ENCODE data around the gene ATG14. TPM values are rescaled to one million over a fixed set of nuclear protein-coding genes. Genes with fewer than 3 reads are reported as not detected.

Gene ATG14
- total RNA-seq, 1 experiment from 2014 or later = 12.6 TPM

DNA sequence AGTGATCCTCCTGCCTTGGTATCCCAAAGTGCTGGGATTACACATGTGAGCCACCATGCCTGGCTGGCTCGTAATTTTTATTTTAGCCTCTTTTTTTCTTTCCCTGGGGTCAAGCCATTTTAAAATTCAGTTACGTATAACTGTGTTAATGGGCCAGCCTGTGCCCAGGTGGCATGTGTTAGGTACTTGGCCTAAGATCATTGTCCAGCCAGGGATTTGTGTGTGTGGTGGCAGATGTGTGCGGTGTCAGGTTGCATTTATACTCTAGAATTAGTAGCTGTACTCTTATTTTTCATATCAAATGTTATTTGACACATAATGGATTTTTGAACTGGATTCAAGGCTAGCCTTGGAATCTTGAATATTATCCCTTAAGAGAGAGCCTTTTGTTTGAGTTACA is 71.1 kb downstream of the ATG14 start:
- peaks cover 41% of the 10 kb centered on the region for H3K4me1 ChIP-seq (ENCODE audit: low read length)
- no peaks in the 10 kb centered on the region for H3K27me3 ChIP-seq (ENCODE audit: low read length)

DNA sequence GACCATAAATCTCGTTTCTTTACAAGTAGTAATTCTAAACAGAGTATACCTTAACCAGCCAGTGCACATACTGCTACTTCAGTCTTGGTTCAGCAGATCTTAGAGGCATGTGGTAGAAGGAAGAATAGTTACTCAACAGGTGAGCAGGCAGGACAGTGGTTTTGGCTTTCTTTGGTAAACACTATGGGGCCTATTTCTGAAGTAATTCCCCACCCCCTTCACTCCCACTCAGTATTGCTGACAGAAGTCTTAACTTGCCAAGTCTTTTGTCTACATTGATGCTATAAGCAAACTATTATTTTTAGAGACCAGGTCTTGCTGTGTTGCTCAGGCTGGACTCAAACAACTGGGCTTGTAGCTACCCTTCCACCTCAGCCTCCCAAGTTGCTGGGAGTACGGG is 71.9 kb downstream of the ATG14 start:
- Histone ChIP-seq H3K4me3 (ENCODE audit: low read length) (no peak overlapping the region), H3K9me3 (ENCODE audit: low read length) (no peaks in the 10 kb centered on the region), H4K20me1 (ENCODE audit: insufficient read depth, low read depth, low read length) (no peaks in the 10 kb centered on the region), H3K27ac (ENCODE audit: low read length) (peak overlapping the region; percentile 6; the same call in 1 of the 2 replicates), H3K27me3 (ENCODE audit: low read length) (no peaks in the 10 kb centered on the region), H3K4me1 (ENCODE audit: low read length) (peaks cover 47% of the 10 kb centered on the region), H3K9ac (ENCODE audit: low read length) (no peak overlapping the region), H3K79me2 (ENCODE audit: low read length) (peaks cover 98% of the 10 kb centered on the region), H3K9me2 (replicated peaks; ENCODE audit: insufficient read depth, low read length) (no peaks in the 10 kb centered on the region), H3K36me3 (ENCODE audit: insufficient read depth, low read length) (no peaks in the 10 kb centered on the region), H3K4me2 (ENCODE audit: low read depth, low read length, poor library complexity, severe bottlenecking) (no peak overlapping the region), H2AFZ (ENCODE audit: low read length) (no peak overlapping the region)
- no peak for DNase-seq

More for the DNA sequence above, 71.1 kb downstream of the ATG14 start:
- H4K20me1 ChIP-seq (ENCODE audit: insufficient read depth, low read depth, low read length) = no peaks in the 10 kb centered on the region
- H3K9me2 ChIP-seq (replicated peaks; ENCODE audit: insufficient read depth, low read length) = no peaks in the 10 kb centered on the region
- H3K36me3 ChIP-seq (ENCODE audit: insufficient read depth, low read length) = no peaks in the 10 kb centered on the region
- H3K9ac ChIP-seq (ENCODE audit: low read length) = no peak overlapping the region
- H3K27ac ChIP-seq (ENCODE audit: low read length) = no peak overlapping the region
- H3K9me3 ChIP-seq (ENCODE audit: low read length) = no peaks in the 10 kb centered on the region
- DNase-seq = no peak
- H3K4me2 ChIP-seq (ENCODE audit: low read depth, low read length, poor library complexity, severe bottlenecking) = no peak overlapping the region
- no peak overlapping the region for H3K4me3 ChIP-seq (ENCODE audit: low read length)
- H3K79me2 ChIP-seq (ENCODE audit: low read length) = peaks cover 98% of the 10 kb centered on the region
- no peak overlapping the region for H2AFZ ChIP-seq (ENCODE audit: low read length)

DNA sequence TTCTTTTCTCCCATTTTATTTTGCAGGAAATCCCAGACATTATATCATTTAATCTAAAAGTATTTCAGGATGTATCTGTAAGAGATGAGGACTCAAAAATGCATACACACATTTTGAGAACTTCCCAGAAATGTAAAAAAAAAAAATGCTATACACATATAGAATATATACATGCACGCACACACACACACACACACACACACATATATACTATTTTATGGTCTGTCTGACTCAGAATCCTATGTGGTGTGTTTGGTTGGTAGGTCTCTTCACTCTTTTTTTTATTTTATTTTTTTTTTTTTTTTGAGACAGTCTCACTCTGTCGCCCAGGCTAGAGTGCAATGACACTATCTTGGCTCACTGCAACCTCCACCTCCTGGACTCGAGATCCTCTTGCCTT is 74.9 kb downstream of the ATG14 start:
- Histone ChIP-seq H3K27ac (ENCODE audit: low read length) (no peak overlapping the region), H3K79me2 (ENCODE audit: low read length) (peaks cover 96% of the 10 kb centered on the region)

DNA sequence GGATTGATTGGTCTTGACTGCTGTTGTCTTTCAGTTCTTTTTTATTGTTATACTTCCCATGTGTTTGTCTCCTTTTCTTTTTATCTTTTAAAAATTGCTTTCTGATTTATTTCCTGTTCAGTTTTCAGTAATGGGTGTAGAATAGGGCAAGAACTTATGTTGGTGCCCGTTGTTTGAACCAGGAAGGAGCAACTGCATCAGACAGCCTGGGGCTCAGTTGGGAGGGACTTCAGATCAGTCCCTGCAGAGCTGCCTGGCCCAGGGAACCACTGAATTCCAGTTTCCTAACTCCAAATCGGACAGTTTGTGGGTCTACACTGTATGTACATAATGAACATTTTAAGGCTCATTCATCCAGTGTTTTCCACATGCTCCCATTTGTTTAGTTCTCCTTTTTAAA is 75.5 kb downstream of the ATG14 start:
- Histone ChIP-seq H3K27ac (ENCODE audit: low read length) (no peak overlapping the region), H3K4me1 (ENCODE audit: low read length) (peaks cover 71% of the 10 kb centered on the region), H3K4me2 (ENCODE audit: low read depth, low read length, poor library complexity, severe bottlenecking) (no peak overlapping the region), H3K9ac (ENCODE audit: low read length) (no peak overlapping the region), H3K4me3 (ENCODE audit: low read length) (no peak overlapping the region), H3K27me3 (ENCODE audit: low read length) (no peaks in the 10 kb centered on the region), H2AFZ (ENCODE audit: low read length) (no peak overlapping the region), H3K36me3 (ENCODE audit: insufficient read depth, low read length) (no peaks in the 10 kb centered on the region), H3K9me3 (ENCODE audit: low read length) (no peaks in the 10 kb centered on the region), H3K79me2 (ENCODE audit: low read length) (peaks cover 93% of the 10 kb centered on the region), H3K9me2 (replicated peaks; ENCODE audit: insufficient read depth, low read length) (no peaks in the 10 kb centered on the region), H4K20me1 (ENCODE audit: insufficient read depth, low read depth, low read length) (no peaks in the 10 kb centered on the region)
- DNase-seq = no peak

More for the DNA sequence above, 74.9 kb downstream of the ATG14 start:
- Histone ChIP-seq H2AFZ (ENCODE audit: low read length) (no peak overlapping the region), H3K4me2 (ENCODE audit: low read depth, low read length, poor library complexity, severe bottlenecking) (no peak overlapping the region), H3K9ac (ENCODE audit: low read length) (no peak overlapping the region), H3K9me3 (ENCODE audit: low read length) (no peaks in the 10 kb centered on the region), H4K20me1 (ENCODE audit: insufficient read depth, low read depth, low read length) (no peaks in the 10 kb centered on the region), H3K4me3 (ENCODE audit: low read length) (no peak overlapping the region), H3K36me3 (ENCODE audit: insufficient read depth, low read length) (no peaks in the 10 kb centered on the region), H3K9me2 (replicated peaks; ENCODE audit: insufficient read depth, low read length) (no peaks in the 10 kb centered on the region), H3K4me1 (ENCODE audit: low read length) (peaks cover 73% of the 10 kb centered on the region), H3K27me3 (ENCODE audit: low read length) (no peaks in the 10 kb centered on the region)
- no peak for DNase-seq

DNA sequence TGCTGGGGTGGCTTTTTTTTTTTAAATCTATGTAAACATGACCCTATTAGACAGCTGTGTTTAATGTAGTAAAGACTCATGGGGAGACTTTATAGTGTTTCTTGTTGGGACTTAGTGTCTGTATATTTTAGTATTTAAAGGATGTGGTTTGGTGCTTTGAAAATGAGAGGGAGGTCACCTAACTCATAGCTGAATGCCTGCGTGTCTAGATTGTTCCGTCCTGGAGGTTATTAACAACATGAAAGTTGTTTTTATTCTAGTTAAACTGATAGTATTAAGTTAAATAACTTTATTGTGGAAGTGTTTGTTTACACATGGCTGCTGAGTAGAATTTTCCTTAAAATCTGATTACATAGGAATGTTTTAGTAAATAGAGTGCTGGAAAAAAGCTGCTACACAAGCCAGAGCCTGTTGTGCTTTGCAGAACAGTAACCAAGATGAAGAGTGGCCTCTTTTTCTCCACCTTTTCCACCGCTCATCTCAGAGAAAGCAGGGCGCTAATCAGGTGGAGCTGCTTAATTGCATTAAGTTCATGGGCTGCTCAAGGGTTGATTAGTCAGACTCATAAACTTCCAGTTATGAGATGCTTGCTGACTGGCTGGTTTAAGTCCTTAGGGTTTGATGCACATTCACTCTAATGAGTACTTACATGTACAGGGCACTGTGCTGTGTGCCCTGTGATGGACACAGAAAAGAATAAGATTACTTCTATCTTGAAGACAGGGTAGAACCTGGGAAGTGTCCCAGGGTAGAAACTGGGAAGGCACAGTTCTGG is 77.7 kb downstream of the ATG14 start:
- no peak overlapping the region for H3K9ac ChIP-seq (ENCODE audit: low read length)
- no peak overlapping the region for H2AFZ ChIP-seq (ENCODE audit: low read length)
- no peaks in the 10 kb centered on the region for H3K9me3 ChIP-seq (ENCODE audit: low read length)
- H4K20me1 ChIP-seq (ENCODE audit: insufficient read depth, low read depth, low read length) = no peaks in the 10 kb centered on the region
- H3K4me1 ChIP-seq (ENCODE audit: low read length) = peaks cover 69% of the 10 kb centered on the region
- H3K27ac ChIP-seq (ENCODE audit: low read length) = peak overlapping the region; percentile 42; the same call in 1 of the 2 replicates
- peaks cover 92% of the 10 kb centered on the region for H3K79me2 ChIP-seq (ENCODE audit: low read length)
- no peaks in the 10 kb centered on the region for H3K36me3 ChIP-seq (ENCODE audit: insufficient read depth, low read length)
- H3K27me3 ChIP-seq (ENCODE audit: low read length) = no peaks in the 10 kb centered on the region
- H3K4me2 ChIP-seq (ENCODE audit: low read depth, low read length, poor library complexity, severe bottlenecking) = no peak overlapping the region
- no peaks in the 10 kb centered on the region for H3K9me2 ChIP-seq (replicated peaks; ENCODE audit: insufficient read depth, low read length)
- H3K4me3 ChIP-seq (ENCODE audit: low read length) = no peak overlapping the region
- no peak for DNase-seq

DNA sequence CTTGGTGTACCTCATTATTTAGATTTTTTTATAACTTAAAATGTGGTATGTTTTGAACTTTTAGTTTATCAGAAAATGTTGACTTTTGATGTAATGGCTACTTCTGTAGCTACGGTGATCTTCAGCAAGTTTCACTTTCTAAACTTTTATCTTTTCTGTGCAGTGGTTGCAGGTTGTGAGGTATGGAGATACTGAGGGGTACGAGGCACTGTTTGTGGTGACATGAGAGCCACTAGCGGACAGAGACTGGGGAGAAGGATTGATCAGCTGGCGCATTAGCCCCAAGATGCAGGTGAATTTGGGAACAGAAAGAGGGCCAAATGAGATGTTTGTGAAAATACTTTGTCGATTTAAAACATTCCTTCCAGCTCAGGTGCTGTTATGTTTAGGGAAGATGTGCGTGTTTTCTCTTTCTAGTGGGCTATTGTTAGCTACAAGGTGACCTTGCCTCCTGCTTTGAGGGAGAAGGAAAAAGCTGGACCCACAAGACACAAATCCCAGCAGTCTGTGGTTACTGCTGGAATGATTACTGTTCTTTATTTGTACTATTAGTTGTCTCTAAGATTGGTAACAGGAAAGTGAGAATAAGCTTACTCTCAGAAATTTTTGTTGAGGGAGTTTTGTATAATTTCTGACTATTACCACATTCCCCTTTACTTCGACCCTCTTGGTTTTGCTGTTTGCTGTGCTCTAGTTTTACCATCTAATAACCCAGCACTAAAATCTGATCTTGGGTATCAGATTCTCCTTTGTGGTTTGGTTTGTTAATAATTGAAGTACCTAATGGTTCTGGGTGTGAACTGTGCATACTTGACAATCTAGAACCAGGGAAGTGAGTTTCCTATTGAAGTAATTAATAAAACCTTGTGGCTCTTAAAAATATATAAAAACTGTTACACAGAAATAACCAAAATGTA is 78.7 kb downstream of the ATG14 start:
- H4K20me1 ChIP-seq (ENCODE audit: insufficient read depth, low read depth, low read length) = no peaks in the 10 kb centered on the region
- H3K4me3 ChIP-seq (ENCODE audit: low read length) = peak overlapping the region; percentile 36
- H3K27me3 ChIP-seq (ENCODE audit: low read length) = no peaks in the 10 kb centered on the region
- no peak for DNase-seq
- no peaks in the 10 kb centered on the region for H3K9me2 ChIP-seq (replicated peaks; ENCODE audit: insufficient read depth, low read length)
- H3K79me2 ChIP-seq (ENCODE audit: low read length) = peaks cover 93% of the 10 kb centered on the region
- H3K36me3 ChIP-seq (ENCODE audit: insufficient read depth, low read length) = no peaks in the 10 kb centered on the region
- no peak overlapping the region for H2AFZ ChIP-seq (ENCODE audit: low read length)
- H3K9ac ChIP-seq (ENCODE audit: low read length) = peak overlapping the region; percentile 43
- H3K27ac ChIP-seq (ENCODE audit: low read length) = peak overlapping the region; percentile 42
- H3K9me3 ChIP-seq (ENCODE audit: low read length) = no peaks in the 10 kb centered on the region
- H3K4me2 ChIP-seq (ENCODE audit: low read depth, low read length, poor library complexity, severe bottlenecking) = peak overlapping the region; percentile 69
- H3K4me1 ChIP-seq (ENCODE audit: low read length) = peaks cover 76% of the 10 kb centered on the region

DNA sequence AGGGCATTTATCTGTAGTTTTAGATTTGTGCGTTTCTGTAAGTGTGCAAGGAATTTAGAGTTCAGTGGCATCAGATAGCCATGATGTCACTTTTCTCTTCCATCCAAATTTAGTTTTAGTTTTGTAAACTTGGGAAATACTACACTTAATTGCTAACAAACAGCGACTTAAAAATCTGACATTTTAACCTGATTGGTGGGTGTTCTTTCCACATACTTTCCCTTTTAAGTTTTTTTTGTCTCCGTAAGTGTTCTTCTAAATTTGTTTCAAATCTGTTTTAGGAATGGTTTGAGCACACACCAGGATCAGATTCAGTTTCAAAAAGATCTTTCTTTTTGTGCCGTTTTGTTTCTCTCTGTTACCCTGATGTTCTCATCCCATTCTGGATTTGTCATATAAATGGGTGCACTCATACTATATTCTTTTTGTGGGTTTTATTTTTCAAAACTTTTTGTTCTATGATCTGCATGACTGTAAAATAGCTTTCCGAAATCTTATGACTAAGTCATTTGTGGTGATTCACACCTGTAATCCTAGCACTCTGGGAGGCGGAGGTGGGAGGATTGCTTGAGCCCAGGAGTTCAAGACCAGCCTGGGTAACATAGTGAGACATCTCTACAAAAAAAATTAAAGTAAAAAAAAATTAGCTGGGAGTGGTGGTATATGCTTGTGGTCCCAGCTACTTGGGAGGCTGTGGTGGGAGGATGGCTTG is 81.5 kb downstream of the ATG14 start:
- Histone ChIP-seq H3K9ac (ENCODE audit: low read length) (no peak overlapping the region), H3K9me3 (ENCODE audit: low read length) (no peaks in the 10 kb centered on the region), H3K4me3 (ENCODE audit: low read length) (no peak overlapping the region), H3K4me2 (ENCODE audit: low read depth, low read length, poor library complexity, severe bottlenecking) (peak overlapping the region; percentile 34), H3K27ac (ENCODE audit: low read length) (no peak overlapping the region; the same call in 1 of the 2 replicates), H4K20me1 (ENCODE audit: insufficient read depth, low read depth, low read length) (no peaks in the 10 kb centered on the region), H3K4me1 (ENCODE audit: low read length) (peaks cover 85% of the 10 kb centered on the region), H3K27me3 (ENCODE audit: low read length) (no peaks in the 10 kb centered on the region), H3K9me2 (replicated peaks; ENCODE audit: insufficient read depth, low read length) (no peaks in the 10 kb centered on the region), H3K79me2 (ENCODE audit: low read length) (peaks cover 91% of the 10 kb centered on the region), H3K36me3 (ENCODE audit: insufficient read depth, low read length) (no peaks in the 10 kb centered on the region), H2AFZ (ENCODE audit: low read length) (no peak overlapping the region)
- no peak for DNase-seq

Measured in Karpas-422 (cell line).